BJ (cell line): Measurements from ENCODE around the gene ENPP1. TPM values are rescaled to one million over a fixed set of nuclear protein-coding genes. Genes with fewer than 3 reads are reported as not detected.

Experiments used
- CTCF ChIA-PET: fragments of 350-600 bp; formaldehyde crosslinking; extraction: SDS; loops from one replicate; lab custom pipeline; 2021; ENCODE audit warnings: antibody characterized with exemption, inconsistent platforms; lab: Yijun Ruan, JAX
- POLR2A ChIA-PET: fragments of 300-600 bp; sonication (Branson Sonifier 250); formaldehyde crosslinking; extraction: SDS; loops from one replicate; lab custom pipeline; 2021; ENCODE audit warnings: antibody characterized with exemption; lab: Charles Lee
- DNase-seq: peaks from one replicate; pipeline ENCODE4 v3.0.0-alpha.2; 2011; ENCODE audit warnings: low read depth
- H3K27me3 ChIP-seq: 2 replicates; pipeline ENCODE4 v1.6.0; 2011; ENCODE audit warnings: low read length; ENCODE audit not compliant: control insufficient read depth, insufficient read depth
- H3K36me3 ChIP-seq: 2 replicates; pipeline ENCODE4 v1.5.1; 2011; ENCODE audit warnings: low read length; ENCODE audit not compliant: control insufficient read depth, insufficient read depth
- H3K4me3 ChIP-seq: 2 replicates; pipeline ENCODE4 v1.5.1; 2011; ENCODE audit warnings: low read depth, mild to moderate bottlenecking, control low read depth, low read length
- polyA plus RNA-seq: library from polyadenylated mRNA; depleted of rRNA; stranded (reverse); fragments of >200 nt; gene quantifications from 2 replicates; pipeline ENCODE4 v1.2.3, GENCODE V29; 2011
- TF ChIP-seq, protein P1 (sequence below): IDR thresholded peaks from 2 replicates; pipeline ENCODE4 v1.5.1; 2011; ENCODE audit warnings: low read depth, mild to moderate bottlenecking, control low read depth, inconsistent platforms, low read length, moderate library complexity; ENCODE audit not compliant: insufficient read depth

ENPP1 gene
- polyA plus RNA-seq, 1 experiment = 8.0 TPM

DNA sequence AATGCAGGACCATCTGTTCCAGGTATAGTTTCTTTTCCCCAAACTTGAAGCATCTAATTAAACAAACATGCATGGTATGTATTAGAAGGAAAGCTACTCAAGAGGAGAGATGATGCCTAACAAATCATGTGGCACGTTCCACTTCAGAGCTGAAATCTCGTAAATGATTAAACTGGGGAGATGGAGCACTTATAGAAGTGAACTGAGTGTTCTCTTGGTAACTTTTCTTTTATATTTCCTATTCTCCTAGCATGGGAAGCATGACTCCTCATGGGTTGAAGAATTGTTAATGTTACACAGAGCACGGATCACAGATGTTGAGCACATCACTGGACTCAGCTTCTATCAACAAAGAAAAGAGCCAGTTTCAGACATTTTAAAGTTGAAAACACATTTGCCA lies 82.3 kb downstream of the ENPP1 start:
- DNase-seq = no peak
- TF ChIP-seq, protein P1, sequence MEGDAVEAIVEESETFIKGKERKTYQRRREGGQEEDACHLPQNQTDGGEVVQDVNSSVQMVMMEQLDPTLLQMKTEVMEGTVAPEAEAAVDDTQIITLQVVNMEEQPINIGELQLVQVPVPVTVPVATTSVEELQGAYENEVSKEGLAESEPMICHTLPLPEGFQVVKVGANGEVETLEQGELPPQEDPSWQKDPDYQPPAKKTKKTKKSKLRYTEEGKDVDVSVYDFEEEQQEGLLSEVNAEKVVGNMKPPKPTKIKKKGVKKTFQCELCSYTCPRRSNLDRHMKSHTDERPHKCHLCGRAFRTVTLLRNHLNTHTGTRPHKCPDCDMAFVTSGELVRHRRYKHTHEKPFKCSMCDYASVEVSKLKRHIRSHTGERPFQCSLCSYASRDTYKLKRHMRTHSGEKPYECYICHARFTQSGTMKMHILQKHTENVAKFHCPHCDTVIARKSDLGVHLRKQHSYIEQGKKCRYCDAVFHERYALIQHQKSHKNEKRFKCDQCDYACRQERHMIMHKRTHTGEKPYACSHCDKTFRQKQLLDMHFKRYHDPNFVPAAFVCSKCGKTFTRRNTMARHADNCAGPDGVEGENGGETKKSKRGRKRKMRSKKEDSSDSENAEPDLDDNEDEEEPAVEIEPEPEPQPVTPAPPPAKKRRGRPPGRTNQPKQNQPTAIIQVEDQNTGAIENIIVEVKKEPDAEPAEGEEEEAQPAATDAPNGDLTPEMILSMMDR = no peak
- ChIA-PET CTCF (interaction anchor here (1.0 kb wide), 1 partner anchor 20 kb away, joined by 6 read pairs; no protein-coding TSS in a partner anchor), POLR2A (no interaction called here)
- no peak overlapping the region for H3K4me3 ChIP-seq
- no peaks in the 10 kb centered on the region; the same call in 1 of the 2 replicates for H3K36me3 ChIP-seq
- no peaks in the 10 kb centered on the region for H3K27me3 ChIP-seq

DNA sequence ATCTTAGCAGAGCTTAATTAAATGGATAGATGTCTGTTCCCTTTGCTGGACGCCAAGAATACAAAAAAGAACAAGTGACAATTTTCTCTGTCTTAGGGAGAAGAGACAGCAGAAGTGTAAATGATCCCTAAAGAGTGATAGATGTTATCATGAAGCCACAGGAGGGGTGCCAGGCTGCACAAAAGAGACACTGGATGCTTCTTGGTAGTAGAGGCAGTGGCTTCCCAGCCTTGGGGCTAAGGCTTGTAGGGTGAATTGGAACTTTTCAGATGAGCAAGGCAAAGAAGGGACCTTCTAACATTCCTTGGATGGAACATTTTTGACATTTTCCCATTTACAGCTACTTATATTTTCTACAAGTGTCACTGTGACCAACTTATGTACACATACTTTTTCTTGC lies 85.4 kb downstream of the ENPP1 start:
- H3K4me3 ChIP-seq = no peak overlapping the region
- no peak for DNase-seq
- TF ChIP-seq, protein P1 = no peak
- POLR2A ChIA-PET = no interaction called here
- no peaks in the 10 kb centered on the region for H3K27me3 ChIP-seq
- CTCF ChIA-PET = interaction anchor here (1.0 to 4.4 kb wide), 3 partner anchors 17 to 197 kb away, joined by 3 to 14 read pairs (median 3); no protein-coding TSS in a partner anchor
- H3K36me3 ChIP-seq = no peaks in the 10 kb centered on the region; the same call in 1 of the 2 replicates

DNA sequence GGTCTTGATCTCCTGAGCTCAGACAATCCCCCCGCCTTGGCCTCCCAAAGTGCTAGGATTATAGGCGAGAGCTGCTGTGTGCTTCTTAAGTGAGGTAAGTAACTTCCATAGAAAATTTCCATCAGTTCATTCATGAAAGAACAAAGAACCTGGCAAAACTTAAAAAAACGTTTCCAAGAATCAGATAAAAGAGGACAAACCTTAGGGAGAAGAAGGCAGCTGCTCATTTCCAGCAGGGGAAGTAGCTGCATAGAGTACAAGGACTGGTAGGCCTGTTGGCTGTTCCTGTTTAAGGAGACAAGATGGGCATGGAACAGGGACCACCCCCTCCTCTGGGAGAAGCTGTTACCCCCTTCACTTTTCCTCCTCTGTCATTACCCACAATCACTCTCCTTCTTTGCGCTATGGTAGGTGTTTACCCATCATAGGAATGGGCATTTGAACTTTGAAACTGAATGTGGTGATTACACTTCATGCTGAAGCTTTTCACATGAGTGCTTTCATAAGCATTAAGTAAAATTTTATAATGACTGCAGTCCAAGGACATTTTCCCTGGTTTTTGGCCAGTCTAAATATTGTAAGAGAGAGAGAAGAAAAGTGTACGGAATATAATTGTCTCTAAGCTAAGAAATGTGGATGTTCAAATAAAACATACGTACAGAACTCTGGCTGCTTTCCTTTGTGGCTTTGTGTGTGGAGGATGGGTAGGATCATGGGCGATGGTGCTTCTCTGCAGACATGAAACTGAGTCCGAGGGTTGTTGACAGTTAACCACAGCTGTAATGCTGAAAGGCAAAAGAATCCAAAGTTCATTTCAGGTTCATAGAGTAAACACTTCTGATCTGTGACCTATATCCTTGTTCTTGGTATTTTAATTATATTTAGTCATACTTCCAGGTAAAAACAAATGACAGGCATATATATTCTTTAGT lies 86.9 kb downstream of the ENPP1 start:
- TF ChIP-seq, protein P1 = no peak
- H3K4me3 ChIP-seq = no peak overlapping the region
- no peaks in the 10 kb centered on the region for H3K27me3 ChIP-seq
- H3K36me3 ChIP-seq = no peaks in the 10 kb centered on the region
- no peak for DNase-seq
- POLR2A ChIA-PET = no interaction called here
- CTCF ChIA-PET = interaction anchor here (0.6 to 4.4 kb wide), 4 partner anchors 15 to 232 kb away, joined by 3 to 14 read pairs (median 6); no protein-coding TSS in a partner anchor

DNA sequence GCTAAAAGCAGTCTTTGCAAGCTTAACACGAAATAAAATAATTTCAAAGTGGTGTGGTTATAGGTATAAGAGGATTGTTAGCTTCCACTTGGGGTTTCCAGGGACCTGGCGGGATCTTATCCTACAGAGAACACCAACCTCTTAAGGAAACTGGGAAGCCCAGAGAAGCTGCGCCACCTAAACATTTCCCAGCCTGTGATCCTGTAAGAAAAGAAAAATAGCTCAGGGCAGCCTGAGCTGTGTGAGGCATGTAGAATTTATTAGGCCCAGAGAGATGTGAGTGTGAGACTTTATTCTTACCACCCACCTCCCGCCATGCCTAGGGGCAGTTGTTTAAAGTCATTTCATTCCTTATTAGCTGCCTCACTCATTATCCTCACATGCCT lies 89.2 kb downstream of the ENPP1 start:
- no peak for DNase-seq
- Histone ChIP-seq H3K27me3 (0 out of 2 replicates have a peak, but pooled peaks cover 2% of the 10 kb centered on the region), H3K36me3 (no peaks in the 10 kb centered on the region), H3K4me3 (no peak overlapping the region)
- ChIA-PET POLR2A (no interaction called here), CTCF (interaction anchor here (0.7 to 2.6 kb wide), 5 partner anchors 13 to 202 kb away, joined by 3 to 8 read pairs (median 4); no protein-coding TSS in a partner anchor)
- TF ChIP-seq, protein P1 = no peak

DNA sequence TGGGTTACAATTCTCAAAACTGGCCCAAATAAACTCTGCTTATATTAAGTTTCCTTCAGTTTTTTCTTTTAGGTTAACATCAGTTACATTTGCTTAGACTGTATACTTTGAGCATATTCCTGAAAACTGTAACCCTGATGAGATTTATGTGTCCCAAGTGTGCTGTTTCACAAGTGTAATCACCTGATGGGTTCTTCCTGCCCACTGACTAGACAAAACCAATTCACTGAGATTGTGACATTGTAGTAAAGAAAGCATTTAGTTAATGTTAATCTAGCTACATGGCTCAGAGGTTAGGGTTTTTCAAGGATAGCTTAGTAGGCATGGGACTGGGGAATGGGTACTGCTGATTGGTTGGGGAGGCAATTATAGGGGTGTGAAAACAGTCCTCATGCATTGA lies 89.8 kb downstream of the ENPP1 start:
- TF ChIP-seq, protein P1 = no peak
- POLR2A ChIA-PET = no interaction called here
- CTCF ChIA-PET = interaction anchor here (0.7 to 2.6 kb wide), 4 partner anchors 12 to 202 kb away, joined by 3 to 8 read pairs (median 6); no protein-coding TSS in a partner anchor
- DNase-seq = no peak
- H3K27me3 ChIP-seq = 0 out of 2 replicates have a peak, but pooled peaks cover 2% of the 10 kb centered on the region
- H3K36me3 ChIP-seq = no peaks in the 10 kb centered on the region
- H3K4me3 ChIP-seq = no peak overlapping the region
